NCI-H345 (cell line): ENCODE results near the gene CLIC4.
"Not testable (repeated sequence)": the region's sequence is repeated elsewhere in the genome, so short reads cannot be mapped to it uniquely, and the experiment has no call there.

Experiments
- DNase-seq: peaks from one replicate; lab custom pipeline; 2025; lab: John Stamatoyannopoulos, UW

The CLIC4 gene

GRCh38 chr1:24822887-24823286 lies 77.6 kb downstream of the CLIC4 start:
- no peak for DNase-seq

- not testable (repeated sequence) for DNase-seq
Observed at GRCh38 chr1:24823486-24823885, 78.2 kb downstream of the CLIC4 start.

GRCh38 chr1:24825174-24825573 lies 79.9 kb downstream of the CLIC4 start:
- DNase-seq, result no peak

GRCh38 chr1:24826510-24826909 lies 81.3 kb downstream of the CLIC4 start:
- no peak for DNase-seq

GRCh38 chr1:24827379-24828135 lies 82.3 kb downstream of the CLIC4 start:
- DNase-seq, result no peak

- no peak for DNase-seq
Observed at GRCh38 chr1:24828183-24828886, 83.1 kb downstream of the CLIC4 start.

GRCh38 chr1:24828887-24829192 lies 83.6 kb downstream of the CLIC4 start:
- DNase-seq, result peak; percentile 59

- DNase-seq, result peak; percentile 63
Observed at GRCh38 chr1:24830680-24831272, 85.5 kb downstream of the CLIC4 start.

- no peak for DNase-seq
Observed at GRCh38 chr1:24841593-24841992, 96.3 kb downstream of the CLIC4 start.

- no peak for DNase-seq
Observed at GRCh38 chr1:24846671-24847070, 101.4 kb downstream of the CLIC4 start.

GRCh38 chr1:24847995-24848881 lies 103.0 kb downstream of the CLIC4 start:
- DNase-seq, result peak; percentile 76

GRCh38 chr1:24849672-24850295 lies 104.5 kb downstream of the CLIC4 start:
- peak; percentile 8 for DNase-seq

GRCh38 chr1:24850328-24850920 lies 105.2 kb downstream of the CLIC4 start:
- no peak for DNase-seq

- no peak for DNase-seq
Observed at GRCh38 chr1:24853649-24854048, 108.4 kb downstream of the CLIC4 start.

- DNase-seq, result no peak
Observed at GRCh38 chr1:24855474-24855873, 110.2 kb downstream of the CLIC4 start.

- DNase-seq, result no peak
Observed at GRCh38 chr1:24856787-24857506, 111.7 kb downstream of the CLIC4 start.

- DNase-seq, result no peak
Observed at GRCh38 chr1:24857507-24858133, 112.4 kb downstream of the CLIC4 start.

- no peak for DNase-seq
Observed at GRCh38 chr1:24858277-24858676, 113.0 kb downstream of the CLIC4 start.

GRCh38 chr1:24859063-24860010 lies 114.1 kb downstream of the CLIC4 start:
- DNase-seq, result no peak
